ENCODE measurements around the gene PRKAG2.

PRKAG2 gene

GRCh38 chr7:151809864-151810170, 67.1 kb downstream of the PRKAG2 start:
- Mint-ChIP-seq H3K4me1 (peaks cover 40% of the 10 kb centered on the region), H3K27me3 (no peaks in the 10 kb centered on the region), H3K9me3 (peaks cover 2% of the 10 kb centered on the region), H3K4me3 (no peak overlapping the region), H3K27ac (peak overlapping the region; percentile 23), H3K36me3 (peaks cover 10% of the 10 kb centered on the region)
- ATAC-seq: no peak

- Mint-ChIP-seq H3K27ac (no peak overlapping the region), H3K4me3 (no peak overlapping the region), H3K9me3 (peaks cover 2% of the 10 kb centered on the region), H3K4me1 (peaks cover 44% of the 10 kb centered on the region), H3K36me3 (peaks cover 11% of the 10 kb centered on the region), H3K27me3 (no peaks in the 10 kb centered on the region)
- no peak for ATAC-seq
Observed at GRCh38 chr7:151809146-151809863, 67.6 kb downstream of the PRKAG2 start.

GRCh38 chr7:151808400-151809145, 68.3 kb downstream of the PRKAG2 start:
- no peak for ATAC-seq
- Mint-ChIP-seq H3K36me3 (peaks cover 11% of the 10 kb centered on the region), H3K9me3 (peaks cover 2% of the 10 kb centered on the region), H3K27me3 (no peaks in the 10 kb centered on the region), H3K4me3 (no peak overlapping the region), H3K4me1 (peaks cover 44% of the 10 kb centered on the region), H3K27ac (no peak overlapping the region)

GRCh38 chr7:151807846-151808245, 69.1 kb downstream of the PRKAG2 start:
- no peak for ATAC-seq
- Mint-ChIP-seq H3K36me3 (peaks cover 11% of the 10 kb centered on the region), H3K4me3 (no peak overlapping the region), H3K4me1 (peaks cover 36% of the 10 kb centered on the region), H3K27me3 (no peaks in the 10 kb centered on the region), H3K27ac (no peak overlapping the region), H3K9me3 (peaks cover 2% of the 10 kb centered on the region)

GRCh38 chr7:151806952-151807775, 69.8 kb downstream of the PRKAG2 start:
- H3K4me1 Mint-ChIP-seq: peaks cover 36% of the 10 kb centered on the region
- H3K4me3 Mint-ChIP-seq: no peak overlapping the region
- no peak overlapping the region for H3K27ac Mint-ChIP-seq
- no peaks in the 10 kb centered on the region for H3K27me3 Mint-ChIP-seq
- H3K36me3 Mint-ChIP-seq: peaks cover 11% of the 10 kb centered on the region
- ATAC-seq: no peak
- peaks cover 2% of the 10 kb centered on the region for H3K9me3 Mint-ChIP-seq

GRCh38 chr7:151806204-151806603, 70.7 kb downstream of the PRKAG2 start:
- Mint-ChIP-seq H3K4me1 (peaks cover 41% of the 10 kb centered on the region), H3K27me3 (no peaks in the 10 kb centered on the region), H3K27ac (no peak overlapping the region), H3K36me3 (peaks cover 11% of the 10 kb centered on the region), H3K4me3 (no peak overlapping the region), H3K9me3 (peaks cover 2% of the 10 kb centered on the region)
- ATAC-seq: no peak

GRCh38 chr7:151805191-151805590, 71.7 kb downstream of the PRKAG2 start:
- H3K4me1 Mint-ChIP-seq: peaks cover 35% of the 10 kb centered on the region
- peaks cover 2% of the 10 kb centered on the region for H3K9me3 Mint-ChIP-seq
- no peak overlapping the region for H3K27ac Mint-ChIP-seq
- H3K36me3 Mint-ChIP-seq: peaks cover 11% of the 10 kb centered on the region
- no peak overlapping the region for H3K4me3 Mint-ChIP-seq
- no peaks in the 10 kb centered on the region for H3K27me3 Mint-ChIP-seq
- ATAC-seq: no peak

GRCh38 chr7:151804756-151805155, 72.2 kb downstream of the PRKAG2 start:
- no peaks in the 10 kb centered on the region for H3K27me3 Mint-ChIP-seq
- H3K9me3 Mint-ChIP-seq: peaks cover 2% of the 10 kb centered on the region
- H3K36me3 Mint-ChIP-seq: peaks cover 11% of the 10 kb centered on the region
- no peak overlapping the region for H3K27ac Mint-ChIP-seq
- no peak for ATAC-seq
- peaks cover 32% of the 10 kb centered on the region for H3K4me1 Mint-ChIP-seq
- H3K4me3 Mint-ChIP-seq: no peak overlapping the region

- Mint-ChIP-seq H3K4me1 (peaks cover 32% of the 10 kb centered on the region), H3K27me3 (no peaks in the 10 kb centered on the region), H3K36me3 (peaks cover 11% of the 10 kb centered on the region), H3K9me3 (peaks cover 2% of the 10 kb centered on the region), H3K4me3 (no peak overlapping the region), H3K27ac (no peak overlapping the region)
- ATAC-seq: peak; percentile 58
Observed at GRCh38 chr7:151803841-151804240, 73.1 kb downstream of the PRKAG2 start.

GRCh38 chr7:151802469-151802846, 74.5 kb downstream of the PRKAG2 start:
- H3K4me1 Mint-ChIP-seq: peaks cover 35% of the 10 kb centered on the region
- H3K4me3 Mint-ChIP-seq: no peak overlapping the region
- H3K36me3 Mint-ChIP-seq: peaks cover 11% of the 10 kb centered on the region

GRCh38 chr7:151801782-151802468, 75.0 kb downstream of the PRKAG2 start:
- no peaks in the 10 kb centered on the region for H3K27me3 Mint-ChIP-seq
- peaks cover 11% of the 10 kb centered on the region for H3K36me3 Mint-ChIP-seq
- no peak overlapping the region for H3K27ac Mint-ChIP-seq
- H3K4me1 Mint-ChIP-seq: peaks cover 35% of the 10 kb centered on the region
- H3K4me3 Mint-ChIP-seq: no peak overlapping the region
- ATAC-seq: no peak
- peaks cover 2% of the 10 kb centered on the region for H3K9me3 Mint-ChIP-seq

More at GRCh38 chr7:151802469-151802846, 74.5 kb downstream of the PRKAG2 start:
- Mint-ChIP-seq H3K27ac (peak overlapping the region; percentile 8), H3K9me3 (peaks cover 2% of the 10 kb centered on the region), H3K27me3 (no peaks in the 10 kb centered on the region)
- no peak for ATAC-seq

- no peaks in the 10 kb centered on the region for H3K27me3 Mint-ChIP-seq
- peaks cover 7% of the 10 kb centered on the region for H3K36me3 Mint-ChIP-seq
- peaks cover 34% of the 10 kb centered on the region for H3K4me1 Mint-ChIP-seq
- ATAC-seq: no peak
- H3K9me3 Mint-ChIP-seq: peaks cover 2% of the 10 kb centered on the region
- H3K27ac Mint-ChIP-seq: no peak overlapping the region
- H3K4me3 Mint-ChIP-seq: no peak overlapping the region
Observed at GRCh38 chr7:151801291-151801690, 75.6 kb downstream of the PRKAG2 start.

- peaks cover 36% of the 10 kb centered on the region for H3K4me1 Mint-ChIP-seq
Observed at GRCh38 chr7:151800861-151801260, 76.1 kb downstream of the PRKAG2 start.

GRCh38 chr7:151800391-151800790, 76.5 kb downstream of the PRKAG2 start:
- Mint-ChIP-seq H3K27me3 (no peaks in the 10 kb centered on the region), H3K36me3 (peaks cover 5% of the 10 kb centered on the region), H3K4me1 (peaks cover 40% of the 10 kb centered on the region), H3K9me3 (peaks cover 2% of the 10 kb centered on the region), H3K4me3 (no peak overlapping the region), H3K27ac (no peak overlapping the region)
- ATAC-seq: no peak

More at GRCh38 chr7:151800861-151801260, 76.1 kb downstream of the PRKAG2 start:
- H3K27me3 Mint-ChIP-seq: no peaks in the 10 kb centered on the region
- peaks cover 2% of the 10 kb centered on the region for H3K9me3 Mint-ChIP-seq
- H3K36me3 Mint-ChIP-seq: peaks cover 5% of the 10 kb centered on the region
- H3K27ac Mint-ChIP-seq: no peak overlapping the region
- no peak overlapping the region for H3K4me3 Mint-ChIP-seq
- no peak for ATAC-seq

- no peaks in the 10 kb centered on the region for H3K9me3 Mint-ChIP-seq
- no peak for ATAC-seq
- H3K4me3 Mint-ChIP-seq: no peak overlapping the region
- no peaks in the 10 kb centered on the region for H3K36me3 Mint-ChIP-seq
- H3K4me1 Mint-ChIP-seq: peaks cover 42% of the 10 kb centered on the region
- H3K27me3 Mint-ChIP-seq: no peaks in the 10 kb centered on the region
- no peak overlapping the region for H3K27ac Mint-ChIP-seq
Observed at GRCh38 chr7:151799506-151799905, 77.4 kb downstream of the PRKAG2 start.

Measured in stimulated activated memory B cell treated with anti-CD40 and anti-IgM and Interleukin-4, amounts not matched to agents 10 μg/mL and 1 μg/mL and 100 μg/mL, for 72 hours (primary cell).